H1 (cell line): ENCODE data around the gene CNKSR2.

Experiments used
- CREB1 ChIP-seq: IDR thresholded peaks from 2 replicates; pipeline ENCODE4 v1.6.1; 2012; ENCODE audit warnings: inconsistent platforms
- EZH2 ChIP-seq: fragments of 200-600 bp; sonication (generic); IDR thresholded peaks from 2 replicates; pipeline ENCODE4 v1.7.1; 2012; ENCODE audit warnings: low read depth, mild to moderate bottlenecking, moderate library complexity, low read length, inconsistent platforms; ENCODE audit not compliant: severe bottlenecking
- JUN ChIP-seq: IDR thresholded peaks from 2 replicates; pipeline ENCODE4 v1.6.1; 2011; ENCODE audit warnings: low read depth, mild to moderate bottlenecking, improper control_type of control experiment, low read length
- KDM1A ChIP-seq: fragments of 200-600, 300-600 bp; sonication (generic); IDR thresholded peaks from 2 replicates; pipeline ENCODE4 v1.7.1; 2016; ENCODE audit warnings: mild to moderate bottlenecking, low read length, borderline replicate concordance
- POLR2AphosphoS5 ChIP-seq: IDR thresholded peaks from 2 replicates; pipeline ENCODE4 v1.6.1; 2011; ENCODE audit warnings: low read depth, low read length
- RAD21 ChIP-seq, 2 experiments: IDR thresholded peaks in 1 of 2; conservative IDR thresholded peaks in 1 of 2; 2 replicates each; pipeline ENCODE4 v1.6.1; 2011; ENCODE audit warnings: low read depth in 2 of 2, low read length in 2 of 2, improper control_type of control experiment in 1 of 2, inconsistent platforms in 1 of 2, mild to moderate bottlenecking in 1 of 2, moderate library complexity in 1 of 2
- TF ChIP-seq, protein P1 (sequence below): IDR thresholded peaks from 2 replicates; pipeline ENCODE4 v1.6.1; 2011; ENCODE audit warnings: low read depth, mild to moderate bottlenecking, low read length; ENCODE audit not compliant: insufficient read depth
- TF ChIP-seq, protein P2 (sequence below): IDR thresholded peaks from 2 replicates; pipeline ENCODE4 v1.6.1; 2012; ENCODE audit warnings: inconsistent platforms
- TF ChIP-seq, protein P3 (sequence below), 3 experiments: IDR thresholded peaks; 1 replicate in 2 of 3; 2 replicates in 1 of 3; pipeline versions ENCODE4 v1.5.1 to v1.6.1; 2011; ENCODE audit warnings: low read length in 3 of 3, mild to moderate bottlenecking in 3 of 3, inconsistent platforms in 2 of 3, low read depth in 1 of 3, moderate library complexity in 1 of 3; ENCODE audit not compliant: insufficient read depth in 1 of 3; ENCODE audit errors: control extremely low read depth in 1 of 3
- TF ChIP-seq, protein P4 (sequence below): IDR thresholded peaks from 2 replicates; pipeline ENCODE4 v1.6.1; 2011; ENCODE audit warnings: low read length, improper control_type of control experiment

DNA sequence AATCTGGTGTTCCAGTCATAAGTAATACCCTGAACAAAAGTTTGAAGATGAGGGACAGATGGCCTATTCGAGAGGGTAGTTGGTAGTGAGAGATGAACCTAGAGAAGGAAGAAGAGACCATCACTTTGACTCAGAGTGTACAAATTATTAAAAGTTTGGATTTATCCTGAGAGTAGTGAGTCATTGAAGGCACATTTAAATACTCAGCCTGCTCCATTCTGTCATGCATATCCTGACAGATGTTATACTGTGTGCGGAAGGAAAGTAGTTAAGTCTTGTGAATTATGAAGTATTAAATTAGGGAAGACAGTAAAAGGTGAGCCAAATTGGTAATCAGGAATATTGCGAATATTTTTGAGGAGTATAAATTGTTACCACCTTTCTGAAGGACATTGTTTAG, 190.8 kb downstream of the CNKSR2 start:
- TF ChIP-seq KDM1A (no peak), POLR2AphosphoS5 (no peak), JUN (no peak), EZH2 (no peak), RAD21 (IDR thresholded peaks at IDR 0.05 in 1 of 2, conservative IDR thresholded peaks at IDR 0.05 in 1 of 2; ENCODE audit: low read depth in 2 of 2, low read length in 2 of 2) (no peak), CREB1 (no peak)
- TF ChIP-seq, protein P1, sequence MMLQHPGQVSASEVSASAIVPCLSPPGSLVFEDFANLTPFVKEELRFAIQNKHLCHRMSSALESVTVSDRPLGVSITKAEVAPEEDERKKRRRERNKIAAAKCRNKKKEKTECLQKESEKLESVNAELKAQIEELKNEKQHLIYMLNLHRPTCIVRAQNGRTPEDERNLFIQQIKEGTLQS, result no peak
- TF ChIP-seq, protein P2, sequence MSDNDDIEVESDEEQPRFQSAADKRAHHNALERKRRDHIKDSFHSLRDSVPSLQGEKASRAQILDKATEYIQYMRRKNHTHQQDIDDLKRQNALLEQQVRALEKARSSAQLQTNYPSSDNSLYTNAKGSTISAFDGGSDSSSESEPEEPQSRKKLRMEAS, result no peak
- TF ChIP-seq, protein P3, sequence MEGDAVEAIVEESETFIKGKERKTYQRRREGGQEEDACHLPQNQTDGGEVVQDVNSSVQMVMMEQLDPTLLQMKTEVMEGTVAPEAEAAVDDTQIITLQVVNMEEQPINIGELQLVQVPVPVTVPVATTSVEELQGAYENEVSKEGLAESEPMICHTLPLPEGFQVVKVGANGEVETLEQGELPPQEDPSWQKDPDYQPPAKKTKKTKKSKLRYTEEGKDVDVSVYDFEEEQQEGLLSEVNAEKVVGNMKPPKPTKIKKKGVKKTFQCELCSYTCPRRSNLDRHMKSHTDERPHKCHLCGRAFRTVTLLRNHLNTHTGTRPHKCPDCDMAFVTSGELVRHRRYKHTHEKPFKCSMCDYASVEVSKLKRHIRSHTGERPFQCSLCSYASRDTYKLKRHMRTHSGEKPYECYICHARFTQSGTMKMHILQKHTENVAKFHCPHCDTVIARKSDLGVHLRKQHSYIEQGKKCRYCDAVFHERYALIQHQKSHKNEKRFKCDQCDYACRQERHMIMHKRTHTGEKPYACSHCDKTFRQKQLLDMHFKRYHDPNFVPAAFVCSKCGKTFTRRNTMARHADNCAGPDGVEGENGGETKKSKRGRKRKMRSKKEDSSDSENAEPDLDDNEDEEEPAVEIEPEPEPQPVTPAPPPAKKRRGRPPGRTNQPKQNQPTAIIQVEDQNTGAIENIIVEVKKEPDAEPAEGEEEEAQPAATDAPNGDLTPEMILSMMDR (IDR thresholded peaks at IDR 0.05; ENCODE audit: control extremely low read depth in 1 of 3, insufficient read depth in 1 of 3, low read depth in 1 of 3, low read length in 3 of 3), result no peak
- TF ChIP-seq, protein P4, sequence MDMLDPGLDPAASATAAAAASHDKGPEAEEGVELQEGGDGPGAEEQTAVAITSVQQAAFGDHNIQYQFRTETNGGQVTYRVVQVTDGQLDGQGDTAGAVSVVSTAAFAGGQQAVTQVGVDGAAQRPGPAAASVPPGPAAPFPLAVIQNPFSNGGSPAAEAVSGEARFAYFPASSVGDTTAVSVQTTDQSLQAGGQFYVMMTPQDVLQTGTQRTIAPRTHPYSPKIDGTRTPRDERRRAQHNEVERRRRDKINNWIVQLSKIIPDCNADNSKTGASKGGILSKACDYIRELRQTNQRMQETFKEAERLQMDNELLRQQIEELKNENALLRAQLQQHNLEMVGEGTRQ, result no peak
